Skeletal muscle satellite cell (primary cell): ENCODE measurements around the gene DEAF1.
A peak's percentile ranks its signal among the peaks of the same experiment; 100 is the strongest.
"Not testable (repeated sequence)": the region's sequence is repeated elsewhere in the genome, so short reads cannot be mapped to it uniquely, and the experiment has no call there.

Source experiments
- H3K27me3 ChIP-seq: 2 replicates; pipeline ENCODE4 v1.7.0; 2013; ENCODE audit warnings: low read length; ENCODE audit not compliant: control insufficient read depth, insufficient read depth
- H3K36me3 ChIP-seq: 2 replicates; pipeline ENCODE4 v1.7.0; 2013; ENCODE audit warnings: mild to moderate bottlenecking, control low read depth, low read length; ENCODE audit not compliant: insufficient read depth
- H3K4me1 ChIP-seq: 2 replicates; pipeline ENCODE4 v1.7.0; 2013; ENCODE audit warnings: low read length; ENCODE audit not compliant: control insufficient read depth, insufficient read depth
- H3K4me2 ChIP-seq: 2 replicates; pipeline ENCODE4 v1.7.0; 2013; ENCODE audit warnings: mild to moderate bottlenecking, low read length
- H3K4me3 ChIP-seq: 2 replicates; pipeline ENCODE4 v1.7.0; 2013; ENCODE audit warnings: low read length
- H3K9ac ChIP-seq: 2 replicates; pipeline ENCODE4 v1.7.0; 2013; ENCODE audit warnings: mild to moderate bottlenecking, low read depth, low read length, moderate library complexity
- H3K9me3 ChIP-seq: replicated peaks from 2 replicates; pipeline ENCODE4 v1.7.0; 2013; ENCODE audit warnings: mild to moderate bottlenecking, control low read depth, low read length

DEAF1 gene

GRCh38 chr11:695538-696248 is 671 bp upstream of the DEAF1 start, which contains the start of gene TMEM80:
Gene TMEM80 (plus strand): TSS chr11:695816. CDS start chr11:695828, 12 bp downstream.
- Histone ChIP-seq H3K9me3 (no peaks in the 10 kb centered on the region), H3K4me2 (peak within 1 kb of the TSS; percentile 90), H3K4me3 (peak within 1 kb of the TSS; percentile 83), H3K9ac (peak within 1 kb of the TSS; percentile 99), H3K36me3 (peaks cover 8% of the 10 kb centered on the region), H3K27me3 (no peaks in the 10 kb centered on the region), H3K4me1 (peaks cover 43% of the 10 kb centered on the region)

GRCh38 chr11:695288-695537 is 191 bp upstream of the DEAF1 start:
- Histone ChIP-seq H3K9ac (peak overlapping the region; percentile 99), H3K4me1 (peaks cover 43% of the 10 kb centered on the region), H3K4me3 (peak overlapping the region; percentile 83), H3K27me3 (no peaks in the 10 kb centered on the region), H3K4me2 (peak overlapping the region; percentile 90), H3K9me3 (no peaks in the 10 kb centered on the region), H3K36me3 (peaks cover 4% of the 10 kb centered on the region)

GRCh38 chr11:693887-694562 is 997 bp downstream of the DEAF1 start:
- Histone ChIP-seq H3K9ac (peak overlapping the region; percentile 61), H3K4me2 (peak overlapping the region; percentile 87), H3K4me3 (peak overlapping the region; percentile 83), H3K27me3 (no peaks in the 10 kb centered on the region), H3K9me3 (no peaks in the 10 kb centered on the region), H3K4me1 (peaks cover 43% of the 10 kb centered on the region), H3K36me3 (no peaks in the 10 kb centered on the region)

- H3K4me2 ChIP-seq: peak overlapping the region; percentile 87
- peak overlapping the region; percentile 83 for H3K4me3 ChIP-seq
- H3K4me1 ChIP-seq: peaks cover 36% of the 10 kb centered on the region
- no peaks in the 10 kb centered on the region for H3K9me3 ChIP-seq
- H3K27me3 ChIP-seq: no peaks in the 10 kb centered on the region
- peak overlapping the region; percentile 61 for H3K9ac ChIP-seq
- peaks cover 6% of the 10 kb centered on the region for H3K36me3 ChIP-seq
Measured at GRCh38 chr11:693415-693831, 1.6 kb downstream of the DEAF1 start.

GRCh38 chr11:692824-693414 is 2.1 kb downstream of the DEAF1 start:
- Histone ChIP-seq H3K4me3 (peak overlapping the region; percentile 83), H3K4me2 (peak overlapping the region; percentile 87), H3K9ac (peak overlapping the region; percentile 61), H3K4me1 (peaks cover 31% of the 10 kb centered on the region), H3K27me3 (no peaks in the 10 kb centered on the region), H3K9me3 (no peaks in the 10 kb centered on the region), H3K36me3 (peaks cover 11% of the 10 kb centered on the region)

GRCh38 chr11:691710-692590 is 3.1 kb downstream of the DEAF1 start:
- H3K27me3 ChIP-seq: no peaks in the 10 kb centered on the region
- H3K9me3 ChIP-seq: no peaks in the 10 kb centered on the region
- peaks cover 18% of the 10 kb centered on the region for H3K36me3 ChIP-seq
- H3K4me1 ChIP-seq: peaks cover 22% of the 10 kb centered on the region
- H3K9ac ChIP-seq: no peak overlapping the region
- H3K4me3 ChIP-seq: no peak overlapping the region
- no peak overlapping the region for H3K4me2 ChIP-seq

- Histone ChIP-seq H3K9me3 (no peaks in the 10 kb centered on the region), H3K4me2 (no peak overlapping the region), H3K4me1 (peaks cover 21% of the 10 kb centered on the region), H3K27me3 (no peaks in the 10 kb centered on the region), H3K4me3 (no peak overlapping the region), H3K9ac (no peak overlapping the region), H3K36me3 (peaks cover 27% of the 10 kb centered on the region)
Measured at GRCh38 chr11:690738-691633, 4.0 kb downstream of the DEAF1 start.

GRCh38 chr11:690244-690643 is 4.8 kb downstream of the DEAF1 start:
- H3K9ac ChIP-seq, H3K4me3 ChIP-seq, H3K4me2 ChIP-seq, H3K27me3 ChIP-seq, H3K9me3 ChIP-seq: not testable (repeated sequence)
- H3K36me3 ChIP-seq: peaks cover 27% of the 10 kb centered on the region
- H3K4me1 ChIP-seq: peaks cover 21% of the 10 kb centered on the region

GRCh38 chr11:689625-690024 is 5.4 kb downstream of the DEAF1 start:
- H3K27me3 ChIP-seq: no peaks in the 10 kb centered on the region
- H3K4me3 ChIP-seq: no peak overlapping the region
- peaks cover 20% of the 10 kb centered on the region for H3K4me1 ChIP-seq
- no peak overlapping the region for H3K9ac ChIP-seq
- H3K36me3 ChIP-seq: peaks cover 29% of the 10 kb centered on the region
- no peaks in the 10 kb centered on the region for H3K9me3 ChIP-seq
- no peak overlapping the region for H3K4me2 ChIP-seq

- Histone ChIP-seq H3K9ac (no peak overlapping the region), H3K9me3 (no peaks in the 10 kb centered on the region), H3K4me2 (no peak overlapping the region), H3K27me3 (no peaks in the 10 kb centered on the region), H3K36me3 (peaks cover 37% of the 10 kb centered on the region), H3K4me3 (no peak overlapping the region), H3K4me1 (peaks cover 11% of the 10 kb centered on the region)
Measured at GRCh38 chr11:688681-689080, 6.3 kb downstream of the DEAF1 start.
